Effector memory CD4-positive, alpha-beta T cell (primary cell): ENCODE data around the gene PAPPA2.

Experiments used
- DNase-seq, 3 donors: peaks; one replicate each; pipeline ENCODE4 v3.0.0-alpha.2; 2020
- H3K27ac ChIP-seq: 2 replicates; pipeline ENCODE4 v1.7.0; 2013; ENCODE audit warnings: mild to moderate bottlenecking, low read length, moderate library complexity; ENCODE audit not compliant: insufficient read depth, poor library complexity, severe bottlenecking
- H3K27me3 ChIP-seq: replicated peaks from 2 replicates; pipeline ENCODE4 v1.7.0; 2013; ENCODE audit warnings: mild to moderate bottlenecking, low read length; ENCODE audit not compliant: insufficient read depth, control insufficient read depth, poor library complexity, severe bottlenecking
- H3K36me3 ChIP-seq: 2 replicates; pipeline ENCODE4 v1.7.0; 2013; ENCODE audit warnings: mild to moderate bottlenecking, low read length, moderate library complexity; ENCODE audit not compliant: control insufficient read depth, insufficient read depth
- H3K4me1 ChIP-seq: 2 replicates; pipeline ENCODE4 v1.7.0; 2013; ENCODE audit warnings: low read length, mild to moderate bottlenecking; ENCODE audit not compliant: control insufficient read depth, insufficient read depth, poor library complexity, severe bottlenecking
- H3K4me3 ChIP-seq: 2 replicates; pipeline ENCODE4 v1.7.0; 2013; ENCODE audit warnings: low read length, low read depth, mild to moderate bottlenecking; ENCODE audit not compliant: insufficient read depth, poor library complexity, severe bottlenecking
- H3K9me3 ChIP-seq: 2 replicates; pipeline ENCODE4 v1.7.0; 2013; ENCODE audit warnings: mild to moderate bottlenecking, low read length, moderate library complexity; ENCODE audit not compliant: control insufficient read depth

PAPPA2 gene

GRCh38 chr1:176877557-176877956 is 414.6 kb downstream of the PAPPA2 start:
- no peaks in the 10 kb centered on the region for H3K4me1 ChIP-seq
- no peak overlapping the region for H3K4me3 ChIP-seq
- no peak for DNase-seq
- no peaks in the 10 kb centered on the region for H3K27me3 ChIP-seq
- no peak overlapping the region for H3K27ac ChIP-seq
- H3K9me3 ChIP-seq: no peaks in the 10 kb centered on the region
- no peaks in the 10 kb centered on the region for H3K36me3 ChIP-seq

- Histone ChIP-seq H3K4me1 (no peaks in the 10 kb centered on the region), H3K27ac (no peak overlapping the region), H3K4me3 (no peak overlapping the region), H3K27me3 (no peaks in the 10 kb centered on the region), H3K9me3 (no peaks in the 10 kb centered on the region), H3K36me3 (no peaks in the 10 kb centered on the region)
- no peak for DNase-seq
These were observed 416.0 kb downstream of the PAPPA2 start for GRCh38 chr1:176878750-176879536.

- DNase-seq: no peak
- Histone ChIP-seq H3K9me3 (no peaks in the 10 kb centered on the region), H3K4me1 (no peaks in the 10 kb centered on the region), H3K27me3 (no peaks in the 10 kb centered on the region), H3K36me3 (no peaks in the 10 kb centered on the region), H3K27ac (no peak overlapping the region), H3K4me3 (no peak overlapping the region)
These were observed 417.0 kb downstream of the PAPPA2 start for GRCh38 chr1:176879784-176880620.

- no peak for DNase-seq
- no peak overlapping the region for H3K27ac ChIP-seq
These were observed 418.1 kb downstream of the PAPPA2 start for GRCh38 chr1:176880955-176881595.

GRCh38 chr1:176884286-176884685 is 421.3 kb downstream of the PAPPA2 start:
- DNase-seq: no peak
- no peaks in the 10 kb centered on the region for H3K36me3 ChIP-seq
- H3K27me3 ChIP-seq: no peaks in the 10 kb centered on the region
- no peaks in the 10 kb centered on the region for H3K9me3 ChIP-seq
- no peak overlapping the region for H3K4me3 ChIP-seq
- no peaks in the 10 kb centered on the region for H3K4me1 ChIP-seq
- no peak overlapping the region for H3K27ac ChIP-seq

More at GRCh38 chr1:176880955-176881595, 418.1 kb downstream of the PAPPA2 start:
- Histone ChIP-seq H3K4me1 (no peaks in the 10 kb centered on the region), H3K36me3 (no peaks in the 10 kb centered on the region), H3K4me3 (no peak overlapping the region), H3K27me3 (no peaks in the 10 kb centered on the region), H3K9me3 (no peaks in the 10 kb centered on the region)

GRCh38 chr1:176884911-176885310 is 421.9 kb downstream of the PAPPA2 start:
- Histone ChIP-seq H3K9me3 (no peaks in the 10 kb centered on the region), H3K36me3 (no peaks in the 10 kb centered on the region), H3K27ac (no peak overlapping the region), H3K4me1 (no peaks in the 10 kb centered on the region), H3K27me3 (no peaks in the 10 kb centered on the region), H3K4me3 (no peak overlapping the region)
- DNase-seq: no peak

GRCh38 chr1:176885341-176885740 is 422.4 kb downstream of the PAPPA2 start:
- H3K36me3 ChIP-seq: no peaks in the 10 kb centered on the region
- no peak overlapping the region for H3K27ac ChIP-seq
- H3K4me3 ChIP-seq: no peak overlapping the region
- no peaks in the 10 kb centered on the region for H3K4me1 ChIP-seq
- no peaks in the 10 kb centered on the region for H3K27me3 ChIP-seq
- no peaks in the 10 kb centered on the region for H3K9me3 ChIP-seq
- DNase-seq: no peak

- H3K36me3 ChIP-seq: no peaks in the 10 kb centered on the region
- H3K4me1 ChIP-seq: no peaks in the 10 kb centered on the region
- no peak for DNase-seq
- no peak overlapping the region for H3K4me3 ChIP-seq
- no peaks in the 10 kb centered on the region for H3K9me3 ChIP-seq
- H3K27me3 ChIP-seq: no peaks in the 10 kb centered on the region
- no peak overlapping the region for H3K27ac ChIP-seq
These were observed 422.8 kb downstream of the PAPPA2 start for GRCh38 chr1:176885751-176886150.

- no peaks in the 10 kb centered on the region for H3K9me3 ChIP-seq
- H3K4me3 ChIP-seq: no peak overlapping the region
- H3K4me1 ChIP-seq: no peaks in the 10 kb centered on the region
- no peak for DNase-seq
- no peak overlapping the region for H3K27ac ChIP-seq
- no peaks in the 10 kb centered on the region for H3K36me3 ChIP-seq
- H3K27me3 ChIP-seq: no peaks in the 10 kb centered on the region
These were observed 425.6 kb downstream of the PAPPA2 start for GRCh38 chr1:176888471-176889032.
